A375 (cell line): Measurements from ENCODE around the gene CXCR5. TPM values are rescaled to one million over a fixed set of nuclear protein-coding genes. Genes with fewer than 3 reads are reported as not detected.

Experiments
- small RNA-seq: library from RNA; depleted of rRNA; stranded (forward); fragments of <200 nt; gene quantifications from one replicate; pipeline ENCODE3, GENCODE V24; 2014
- total RNA-seq: library from RNA; depleted of rRNA; stranded (reverse); fragments of >200 nt; shearing (Covaris generic); gene quantifications from 2 replicates; pipeline ENCODE4 v1.2.3, GENCODE V29; 2014; rRNA removed

Gene CXCR5, protein sequence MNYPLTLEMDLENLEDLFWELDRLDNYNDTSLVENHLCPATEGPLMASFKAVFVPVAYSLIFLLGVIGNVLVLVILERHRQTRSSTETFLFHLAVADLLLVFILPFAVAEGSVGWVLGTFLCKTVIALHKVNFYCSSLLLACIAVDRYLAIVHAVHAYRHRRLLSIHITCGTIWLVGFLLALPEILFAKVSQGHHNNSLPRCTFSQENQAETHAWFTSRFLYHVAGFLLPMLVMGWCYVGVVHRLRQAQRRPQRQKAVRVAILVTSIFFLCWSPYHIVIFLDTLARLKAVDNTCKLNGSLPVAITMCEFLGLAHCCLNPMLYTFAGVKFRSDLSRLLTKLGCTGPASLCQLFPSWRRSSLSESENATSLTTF
- total RNA-seq: not detected in 2 replicates

DNA sequence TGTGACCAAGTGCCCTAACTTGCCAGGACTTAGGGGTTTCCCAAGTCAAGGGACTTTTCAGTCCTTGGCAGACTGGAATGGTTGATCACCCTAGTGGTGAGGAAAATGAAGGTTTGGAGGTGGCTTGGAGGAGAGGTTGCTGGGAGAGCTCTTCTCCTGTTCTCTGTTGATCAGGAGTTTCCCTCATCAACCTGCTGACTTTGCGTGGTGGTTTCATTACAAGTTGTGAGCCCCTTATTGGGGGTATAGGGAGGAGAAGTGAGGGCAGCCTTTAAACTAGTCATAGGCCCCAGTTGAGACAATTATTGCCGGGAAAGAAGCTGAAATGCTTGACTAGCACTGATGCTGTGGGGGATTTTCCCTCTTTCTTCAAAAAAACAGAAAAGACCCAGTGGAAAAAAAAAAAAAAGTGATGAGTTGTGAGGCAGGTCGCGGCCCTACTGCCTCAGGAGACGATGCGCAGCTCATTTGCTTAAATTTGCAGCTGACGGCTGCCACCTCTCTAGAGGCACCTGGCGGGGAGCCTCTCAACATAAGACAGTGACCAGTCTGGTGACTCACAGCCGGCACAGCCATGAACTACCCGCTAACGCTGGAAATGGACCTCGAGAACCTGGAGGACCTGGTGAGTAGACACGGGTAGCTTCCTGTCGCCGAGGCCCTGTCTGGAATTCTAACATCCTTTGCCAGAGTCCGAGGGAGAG is at the start of gene CXCR5:
Gene CXCR5 (plus strand): TSS at position 525 of the 704 bp plus-strand sequence. CDS start 50 bp downstream, at position 575.

Small RNAs within 50 kb of the gene (small RNA-seq; reads per million reads assigned to genes)
- not detected for gene MIR4492
- gene RF00019: not detected
- gene RN7SL688P: not detected

Other genes starting within 250 kb of the CXCR5 start
- not detected in 2 replicates for gene TREH, start 204.2 kb upstream of the CXCR5 start, total RNA-seq
- 61.6 and 63.4 TPM in 2 replicates for gene DDX6, start 92.7 kb upstream of the CXCR5 start, total RNA-seq
- gene BCL9L, start 42.0 kb downstream of the CXCR5 start, total RNA-seq: 20.1 and 20.4 TPM in 2 replicates
- not detected in 2 replicates for gene UPK2, start 72.4 kb downstream of the CXCR5 start, total RNA-seq
- gene FOXR1, start 87.9 kb downstream of the CXCR5 start, total RNA-seq: not detected in 2 replicates
- gene CENATAC, start 114.2 kb downstream of the CXCR5 start, total RNA-seq: 43.6 and 48.3 TPM in 2 replicates
- 1,513 and 1,807 TPM in 2 replicates for gene RPS25, start 134.5 kb downstream of the CXCR5 start, total RNA-seq
- 116 and 119 TPM in 2 replicates for gene TRAPPC4, start 134.9 kb downstream of the CXCR5 start, total RNA-seq
- gene SLC37A4, start 147.0 kb downstream of the CXCR5 start, total RNA-seq: 23.9 and 33.9 TPM in 2 replicates
- 183 and 189 TPM in 2 replicates for gene HYOU1, start 173.3 kb downstream of the CXCR5 start, total RNA-seq
- 35.2 and 39.1 TPM in 2 replicates for gene VPS11, start 183.9 kb downstream of the CXCR5 start, total RNA-seq
- 9.5 and 13.5 TPM in 2 replicates for gene HMBS, start 201.0 kb downstream of the CXCR5 start, total RNA-seq
- 25.1 and 54.7 TPM in 2 replicates for gene DPAGT1, start 218.0 kb downstream of the CXCR5 start, total RNA-seq
- gene C2CD2L, start 223.5 kb downstream of the CXCR5 start, total RNA-seq: 17.9 and 18.2 TPM in 2 replicates
- 10.7 and 13.2 TPM in 2 replicates for gene HINFP, start 237.7 kb downstream of the CXCR5 start, total RNA-seq